GM19035 (cell line): Measurements from ENCODE around the gene BRI3BP.
"Not testable (repeated sequence)": the region's sequence is repeated elsewhere in the genome, so short reads cannot be mapped to it uniquely, and the experiment has no call there.

Experiments
- ATAC-seq: cut with Tn5 transposase; IDR thresholded peaks from one replicate; pipeline ENCODE4 v1.9.1; 2021; ENCODE audit not compliant: unreplicated experiment

Gene BRI3BP

GRCh38 chr12:125065021-125065918, 71.8 kb downstream of the BRI3BP start, which contains the start of gene AACS:
Gene AACS, plus strand, starts transcription at chr12:125065435. Its CDS starts 150 bp downstream, at chr12:125065585.
- ATAC-seq = peak; percentile 91

GRCh38 chr12:125065919-125066570, 72.6 kb downstream of the BRI3BP start:
- no peak for ATAC-seq

- ATAC-seq = no peak
Measured at GRCh38 chr12:125068391-125068790, 74.9 kb downstream of the BRI3BP start.

- no peak for ATAC-seq
Measured at GRCh38 chr12:125069616-125070015, 76.2 kb downstream of the BRI3BP start.

- ATAC-seq = no peak
Measured at GRCh38 chr12:125070112-125070511, 76.7 kb downstream of the BRI3BP start.

GRCh38 chr12:125070661-125071390, 77.4 kb downstream of the BRI3BP start:
- ATAC-seq = peak; percentile 10

- ATAC-seq = peak; percentile 48
Measured at GRCh38 chr12:125071456-125071855, 78.0 kb downstream of the BRI3BP start.

GRCh38 chr12:125072496-125072895, 79.1 kb downstream of the BRI3BP start:
- ATAC-seq = no peak

- not testable (repeated sequence) for ATAC-seq
Measured at GRCh38 chr12:125074294-125074693, 80.8 kb downstream of the BRI3BP start.

- ATAC-seq = no peak
Measured at GRCh38 chr12:125076103-125076502, 82.7 kb downstream of the BRI3BP start.

- no peak for ATAC-seq
Measured at GRCh38 chr12:125079084-125079483, 85.6 kb downstream of the BRI3BP start.

- no peak for ATAC-seq
Measured at GRCh38 chr12:125079648-125080645, 86.5 kb downstream of the BRI3BP start.
